Frontal cortex (tissue), 4 donors: ENCODE measurements around the gene UVRAG. TPM values are rescaled to one million over a fixed set of nuclear protein-coding genes. Genes with fewer than 3 reads are reported as not detected.

ENCODE experiments used
- DNase-seq, 2 donors: peaks; one replicate each; pipeline ENCODE4 v3.0.0; 2012; ENCODE audit warnings: low spot score in 2 of 2
- FAIRE-seq: peaks from 2 replicates; lab custom pipeline; 2012; peaks lifted over from hg19 to GRCh38; lab: Jason Lieb, UNC
- total RNA-seq: library from RNA; depleted of rRNA; stranded (reverse); fragments of >200 nt; gene quantifications from one replicate; pipeline ENCODE4 v1.2.3, GENCODE V29; 2014
- donor health status: control.
- donor health status: control.
- donor health status: control.

Gene UVRAG
- total RNA-seq, 1 donor from 2014 or later: 35.9 TPM

- FAIRE-seq (no peak), DNase-seq (no peak)
Measured at GRCh38 chr11:75982309-75982708, 167.3 kb downstream of the UVRAG start.

- FAIRE-seq (no peak), DNase-seq (no peak)
Measured at GRCh38 chr11:75986966-75987365, 172.0 kb downstream of the UVRAG start.

- FAIRE-seq: no peak
- DNase-seq: no peak
Measured at GRCh38 chr11:75993126-75993525, 178.1 kb downstream of the UVRAG start.

- DNase-seq (no peak), FAIRE-seq (no peak)
Measured at GRCh38 chr11:75994616-75995015, 179.6 kb downstream of the UVRAG start.

- DNase-seq (no peak), FAIRE-seq (no peak)
Measured at GRCh38 chr11:75996523-75997442, 181.8 kb downstream of the UVRAG start.

- FAIRE-seq: no peak
Measured at GRCh38 chr11:76004400-76004799, 189.4 kb downstream of the UVRAG start.

GRCh38 chr11:76005756-76006155 is 190.7 kb downstream of the UVRAG start:
- no peak for DNase-seq
- FAIRE-seq: no peak

More at GRCh38 chr11:76004400-76004799, 189.4 kb downstream of the UVRAG start:
- no peak for DNase-seq

- DNase-seq (no peak), FAIRE-seq (no peak)
Measured at GRCh38 chr11:76007166-76007565, 192.2 kb downstream of the UVRAG start.

GRCh38 chr11:76008474-76008873 is 193.5 kb downstream of the UVRAG start:
- FAIRE-seq: no peak
- no peak for DNase-seq

- no peak for FAIRE-seq
- DNase-seq: no peak
Measured at GRCh38 chr11:76010051-76010450, 195.0 kb downstream of the UVRAG start.

- DNase-seq (no peak), FAIRE-seq (no peak)
Measured at GRCh38 chr11:76013526-76013925, 198.5 kb downstream of the UVRAG start.

GRCh38 chr11:76023236-76024068 is 208.4 kb downstream of the UVRAG start:
- no peak for FAIRE-seq
- no peak for DNase-seq

GRCh38 chr11:76025068-76025467 is 210.1 kb downstream of the UVRAG start:
- FAIRE-seq (no peak), DNase-seq (no peak)

- FAIRE-seq (no peak), DNase-seq (no peak)
Measured at GRCh38 chr11:76025817-76026216, 210.8 kb downstream of the UVRAG start.

- FAIRE-seq (no peak), DNase-seq (no peak)
Measured at GRCh38 chr11:76026281-76026680, 211.3 kb downstream of the UVRAG start.

- no peak for FAIRE-seq
Measured at GRCh38 chr11:76026862-76027261, 211.9 kb downstream of the UVRAG start.

GRCh38 chr11:76030286-76030685 is 215.3 kb downstream of the UVRAG start:
- DNase-seq: no peak

More at GRCh38 chr11:76026862-76027261, 211.9 kb downstream of the UVRAG start:
- DNase-seq: no peak

GRCh38 chr11:76030968-76031590 is 216.1 kb downstream of the UVRAG start:
- DNase-seq (no peak), FAIRE-seq (no peak)

More at GRCh38 chr11:76030286-76030685, 215.3 kb downstream of the UVRAG start:
- FAIRE-seq: no peak

GRCh38 chr11:76033699-76034098 is 218.7 kb downstream of the UVRAG start:
- DNase-seq (no peak), FAIRE-seq (no peak)

GRCh38 chr11:76035020-76035419 is 220.0 kb downstream of the UVRAG start:
- FAIRE-seq (no peak), DNase-seq (no peak)
